ENCODE data around the gene ARHGAP6.

GRCh38 chrX:11331788-11332187 lies 333.9 kb downstream of the ARHGAP6 start:
- TF ChIP-seq CTCF (IDR thresholded peaks at IDR 0.05 in 2 of 3, conservative IDR thresholded peaks at IDR 0.05 in 1 of 3; ENCODE audit: insufficient read depth in 2 of 3, low read depth in 1 of 3, low read length in 3 of 3), result no peak
- TF ChIP-seq ZNF41 (CRISPR knock-in tag; conservative IDR thresholded peaks at IDR 0.05), result no peak
- no peak for TF ChIP-seq ZBTB2 (IDR thresholded peaks at IDR 0.05)
